ENCODE results near the gene CIDEA.

GRCh38 chr18:12258719-12259705, 4.9 kb downstream of the CIDEA start:
- TF ChIP-seq CTCF (IDR thresholded peaks at IDR 0.05), result no peak
- TF ChIP-seq POLR2A (IDR thresholded peaks at IDR 0.05), result no peak

All from esophagus squamous epithelium (tissue), 4 donors.